B cell (primary cell): Measurements from ENCODE around the gene CAMTA1. TPM values are rescaled to one million over a fixed set of nuclear protein-coding genes. Genes with fewer than 3 reads are reported as not detected.

Source experiments
- ATAC-seq: fragments of 200-7000 bp; cut with Tn5 transposase; one replicate; pipeline ENCODE4 v1.10.0; 2021; ENCODE audit warnings: low read depth, mild to moderate bottlenecking, moderate number of reproducible peaks, moderate library complexity
- CTCF ChIA-PET: fragments of 350-600 bp; sonication (Branson Sonifier 250); formaldehyde crosslinking; loops from one replicate; lab custom pipeline; 2021; ENCODE audit warnings: antibody characterized with exemption, inconsistent platforms; lab: Charles Lee
- POLR2A ChIA-PET: fragments of 350-600 bp; sonication (Branson Sonifier 250); formaldehyde crosslinking; loops from one replicate; lab custom pipeline; 2021; ENCODE audit warnings: antibody characterized with exemption; lab: Charles Lee
- DNase-seq: peaks from one replicate; pipeline ENCODE4 v3.0.0; 2013
- H2AFZ ChIP-seq: 2 replicates; pipeline ENCODE4 v1.6.1; 2012; ENCODE audit warnings: mild to moderate bottlenecking, low read depth, low read length; ENCODE audit not compliant: insufficient read depth, poor library complexity, severe bottlenecking
- H3K27ac ChIP-seq, 2 donors: 1 replicate in 1 of 2; 2 replicates in 1 of 2; pipeline ENCODE4 v1.5.1; 2012 to 2013; ENCODE audit warnings: low read length in 2 of 2, mild to moderate bottlenecking in 2 of 2, moderate library complexity in 1 of 2
- H3K27me3 ChIP-seq, 4 experiments: fragments of 200-600 bp in 1 of 4; sonication (generic) in 1 of 4; replicated peaks in 1 of 4; 1 replicate in 2 of 4; 2 replicates in 2 of 4; pipeline versions ENCODE4 v1.6.1 to v1.7.0; 2013 to 2016; ENCODE audit warnings: low read length in 3 of 4, mild to moderate bottlenecking in 2 of 4, mixed read lengths in 1 of 4, moderate library complexity in 1 of 4; ENCODE audit not compliant: insufficient read depth in 4 of 4, control insufficient read depth in 3 of 4; ENCODE audit errors: control extremely low read depth in 1 of 4
- H3K36me3 ChIP-seq, 2 experiments: replicated peaks in 1 of 2; 1 replicate in 1 of 2; 2 replicates in 1 of 2; pipeline versions ENCODE4 v1.6.1 to v1.7.1; 2013; ENCODE audit warnings: low read length in 1 of 2; ENCODE audit not compliant: insufficient read depth in 2 of 2, control insufficient read depth in 1 of 2; ENCODE audit errors: control extremely low read depth in 1 of 2, extremely low read depth in 1 of 2
- H3K4me1 ChIP-seq, 2 donors: fragments of 200-600 bp in 1 of 2; sonication (generic) in 1 of 2; 1 replicate in 1 of 2; 2 replicates in 1 of 2; pipeline versions ENCODE4 v1.5.1 to v1.6.1; 2013 to 2017; ENCODE audit warnings: low read length in 2 of 2; ENCODE audit not compliant: control insufficient read depth in 2 of 2, insufficient read depth in 2 of 2
- H3K4me2 ChIP-seq: replicated peaks from 2 replicates; pipeline ENCODE3; 2012; ENCODE audit warnings: mild to moderate bottlenecking, low read depth, low read length; ENCODE audit not compliant: poor library complexity, severe bottlenecking
- H3K4me3 ChIP-seq, 5 experiments: fragments of 200-600 bp in 1 of 5; sonication (generic) in 1 of 5; 1 replicate in 3 of 5; 2 replicates in 2 of 5; pipeline versions ENCODE4 v1.5.1 to v1.7.0; 2011 to 2016; ENCODE audit warnings: low read length in 4 of 5, mild to moderate bottlenecking in 4 of 5, low read depth in 2 of 5, control low read depth in 1 of 5, moderate library complexity in 1 of 5; ENCODE audit not compliant: insufficient read depth in 1 of 5; ENCODE audit errors: control extremely low read depth in 1 of 5, extremely low read depth in 1 of 5
- H3K79me2 ChIP-seq: fragments of 200-600 bp; sonication (generic); one replicate; pipeline ENCODE4 v1.6.0; 2016; ENCODE audit warnings: low read length; ENCODE audit not compliant: control insufficient read depth, insufficient read depth
- H3K9ac ChIP-seq: fragments of 200-600 bp; sonication (generic); 2 replicates; pipeline ENCODE4 v1.6.1; 2017; ENCODE audit warnings: mild to moderate bottlenecking, low read length, moderate library complexity
- H3K9me3 ChIP-seq, 3 donors: one replicate each; pipeline versions ENCODE4 v1.6.1 to v1.7.1; 2013; ENCODE audit warnings: low read length in 2 of 3; ENCODE audit not compliant: control insufficient read depth in 2 of 3, insufficient read depth in 1 of 3; ENCODE audit errors: control extremely low read depth in 1 of 3
- H4K20me1 ChIP-seq: 2 replicates; pipeline ENCODE4 v1.6.0; 2012; ENCODE audit warnings: mild to moderate bottlenecking, low read length; ENCODE audit not compliant: insufficient read depth, control insufficient read depth, poor library complexity, severe bottlenecking
- H3K27ac Mint-ChIP-seq: one replicate; pipeline ENCODE4 v1.8.0; 2021; ENCODE audit warnings: mixed read lengths
- H3K27me3 Mint-ChIP-seq: one replicate; pipeline ENCODE4 v1.8.0; 2021; ENCODE audit warnings: mixed read lengths
- H3K4me1 Mint-ChIP-seq: one replicate; pipeline ENCODE4 v1.8.0; 2021; ENCODE audit warnings: mixed read lengths
- H3K4me3 Mint-ChIP-seq: one replicate; pipeline ENCODE4 v1.8.0; 2021; ENCODE audit warnings: mixed read lengths
- H3K9me3 Mint-ChIP-seq: one replicate; pipeline ENCODE4 v1.8.0; 2022; ENCODE audit warnings: mixed read lengths; ENCODE audit not compliant: insufficient read depth
- EZH2 ChIP-seq: IDR thresholded peaks from 2 replicates; pipeline ENCODE4 v1.6.1; 2012; ENCODE audit warnings: borderline replicate concordance, low read depth, mild to moderate bottlenecking, moderate library complexity, low read length; ENCODE audit not compliant: insufficient read depth, poor library complexity, severe bottlenecking
- WGBS: methylation state at CpG from one replicate; pipeline ENCODE4 v1.1.5; 2013; ENCODE audit warnings: missing lambda C conversion rate; ENCODE audit not compliant: insufficient coverage; 5-methylcytosine and 5-hydroxymethylcytosine counted together
- intact Hi-C: fragments of 100-400 bp; cut with micrococcal nuclease; formaldehyde crosslinking; loops from one replicate; pipeline ENCODE4 v1.10.0; 2022
- polyA plus RNA-seq: library from polyadenylated mRNA; depleted of rRNA; stranded (reverse); fragments of >200 nt; gene quantifications from 2 replicates; pipeline ENCODE4 v1.2.3, GENCODE V29; 2012
- total RNA-seq, 2 donors: library from RNA; stranded (reverse); fragments of 120-200 nt in 1 of 2; gene quantifications; 1 replicate in 1 of 2; 2 replicates in 1 of 2; pipeline versions ENCODE4 v1.2.3 to v1.2.4, GENCODE V29; 2013 to 2022
- TF ChIP-seq, protein P1 (sequence below): fragments of 200-600 bp; IDR thresholded peaks from one replicate; pipeline ENCODE4 v1.8.0; 2022; ENCODE audit warnings: antibody characterized with exemption, mild to moderate bottlenecking

Gene CAMTA1
- total and polyA plus RNA-seq, 2 donors (not counting 1 experiment from before 2014, with no cell fraction given): 42.2 to 45.7 TPM

DNA sequence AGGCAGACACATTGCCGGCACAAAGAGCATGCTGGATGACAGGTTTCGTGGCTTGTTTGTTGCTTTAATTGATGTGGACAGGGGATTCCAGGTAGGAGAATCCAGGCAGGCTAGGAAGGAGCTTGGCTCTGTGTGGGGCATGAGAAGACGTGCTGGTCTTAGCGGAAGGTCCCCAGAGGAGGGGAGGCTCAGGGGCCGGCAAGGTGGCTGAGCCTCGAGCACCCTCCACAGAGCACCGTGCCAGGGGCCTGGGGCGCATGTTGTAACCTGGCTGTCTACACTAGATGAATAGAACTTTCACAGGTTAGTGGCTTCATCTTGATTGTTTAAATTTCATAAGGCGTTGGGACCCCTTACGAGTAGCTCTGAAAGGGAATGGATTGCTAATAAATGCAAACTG is 223.1 kb downstream of the CAMTA1 start:
- no peak overlapping the region for H3K27ac Mint-ChIP-seq
- Histone ChIP-seq H3K4me2 (no peak overlapping the region), H3K27me3 (no peaks in the 10 kb centered on the region), H4K20me1 (no peaks in the 10 kb centered on the region), H3K4me3 (no peak overlapping the region), H2AFZ (no peak overlapping the region), H3K27ac (no peak overlapping the region), H3K79me2 (no peaks in the 10 kb centered on the region), H3K36me3 (no peaks in the 10 kb centered on the region), H3K9me3 (no peaks in the 10 kb centered on the region), H3K9ac (no peak overlapping the region), H3K4me1 (no peaks in the 10 kb centered on the region)
- no peak for ATAC-seq
- H3K4me3 Mint-ChIP-seq: no peak overlapping the region
- H3K4me1 Mint-ChIP-seq: no peaks in the 10 kb centered on the region
- TF ChIP-seq EZH2: no peak
- TF ChIP-seq, protein P1, sequence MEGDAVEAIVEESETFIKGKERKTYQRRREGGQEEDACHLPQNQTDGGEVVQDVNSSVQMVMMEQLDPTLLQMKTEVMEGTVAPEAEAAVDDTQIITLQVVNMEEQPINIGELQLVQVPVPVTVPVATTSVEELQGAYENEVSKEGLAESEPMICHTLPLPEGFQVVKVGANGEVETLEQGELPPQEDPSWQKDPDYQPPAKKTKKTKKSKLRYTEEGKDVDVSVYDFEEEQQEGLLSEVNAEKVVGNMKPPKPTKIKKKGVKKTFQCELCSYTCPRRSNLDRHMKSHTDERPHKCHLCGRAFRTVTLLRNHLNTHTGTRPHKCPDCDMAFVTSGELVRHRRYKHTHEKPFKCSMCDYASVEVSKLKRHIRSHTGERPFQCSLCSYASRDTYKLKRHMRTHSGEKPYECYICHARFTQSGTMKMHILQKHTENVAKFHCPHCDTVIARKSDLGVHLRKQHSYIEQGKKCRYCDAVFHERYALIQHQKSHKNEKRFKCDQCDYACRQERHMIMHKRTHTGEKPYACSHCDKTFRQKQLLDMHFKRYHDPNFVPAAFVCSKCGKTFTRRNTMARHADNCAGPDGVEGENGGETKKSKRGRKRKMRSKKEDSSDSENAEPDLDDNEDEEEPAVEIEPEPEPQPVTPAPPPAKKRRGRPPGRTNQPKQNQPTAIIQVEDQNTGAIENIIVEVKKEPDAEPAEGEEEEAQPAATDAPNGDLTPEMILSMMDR: no peak
- H3K27me3 Mint-ChIP-seq: peaks cover 11% of the 10 kb centered on the region
- CTCF ChIA-PET: no interaction called here
- DNase-seq: no peak
- H3K9me3 Mint-ChIP-seq: no peaks in the 10 kb centered on the region
- intact Hi-C loops: no loop called here
- WGBS: 90% methylated on average over 7 of the region's 10 CpGs
- POLR2A ChIA-PET: no interaction called here

DNA sequence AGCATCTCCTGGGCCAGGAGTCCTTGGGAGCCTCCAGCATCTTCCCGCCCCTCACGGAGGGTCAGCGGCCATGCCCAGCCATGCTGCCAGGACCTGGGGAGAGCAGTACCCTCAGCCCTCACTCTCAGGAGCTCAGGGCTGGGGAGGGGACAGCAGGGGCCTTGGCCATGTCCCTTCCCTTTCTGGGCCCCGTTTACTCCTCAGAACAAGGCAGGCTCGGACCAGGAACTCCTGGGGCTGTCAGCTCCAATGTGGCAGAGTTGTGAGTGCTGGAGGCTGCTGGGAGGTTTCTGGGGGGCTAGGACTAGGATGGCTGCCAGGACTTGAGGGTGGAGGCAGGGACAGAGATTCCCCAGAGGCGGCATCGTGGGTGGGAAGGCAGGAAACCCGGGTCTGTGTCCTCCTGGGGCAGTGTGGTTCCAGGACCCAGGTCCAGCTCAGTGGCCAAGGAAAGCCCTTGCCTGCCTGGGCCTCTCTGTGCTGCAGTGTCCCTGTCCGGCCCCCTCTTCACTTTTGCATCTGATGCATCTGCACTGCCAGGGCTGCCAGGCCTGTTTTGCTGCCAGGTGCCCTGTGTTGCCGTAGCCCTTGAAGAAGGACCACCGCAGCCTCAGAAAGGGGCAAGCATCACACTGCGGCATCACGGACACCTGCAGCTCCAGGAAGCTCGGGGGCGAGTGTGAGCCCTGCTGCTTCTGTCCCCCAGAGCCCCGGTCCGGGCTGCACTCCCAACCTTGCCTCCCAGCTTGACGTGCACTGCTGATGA is 223.9 kb downstream of the CAMTA1 start:
- H3K9me3 Mint-ChIP-seq: no peaks in the 10 kb centered on the region
- Histone ChIP-seq H2AFZ (no peak overlapping the region), H4K20me1 (no peaks in the 10 kb centered on the region), H3K79me2 (no peaks in the 10 kb centered on the region), H3K4me3 (no peak overlapping the region), H3K4me2 (no peak overlapping the region), H3K9me3 (no peaks in the 10 kb centered on the region), H3K27me3 (no peaks in the 10 kb centered on the region), H3K4me1 (no peaks in the 10 kb centered on the region), H3K36me3 (no peaks in the 10 kb centered on the region), H3K27ac (no peak overlapping the region), H3K9ac (no peak overlapping the region)
- POLR2A ChIA-PET: no interaction called here
- DNase-seq: no peak
- intact Hi-C loops: no loop called here
- H3K27me3 Mint-ChIP-seq: peaks cover 11% of the 10 kb centered on the region
- CTCF ChIA-PET: no interaction called here
- ATAC-seq: no peak
- H3K27ac Mint-ChIP-seq: no peak overlapping the region
- TF ChIP-seq EZH2: no peak
- TF ChIP-seq, protein P1: no peak
- H3K4me1 Mint-ChIP-seq: no peaks in the 10 kb centered on the region
- H3K4me3 Mint-ChIP-seq: no peak overlapping the region
- WGBS: 89% methylated on average over 17 of the region's 18 CpGs
